Hindlimb muscle (tissue), 1 donor: ENCODE measurements around the gene IGF2BP1. TPM values are rescaled to one million over a fixed set of nuclear protein-coding genes. Genes with fewer than 3 reads are reported as not detected.
"Not testable (repeated sequence)": the region's sequence is repeated elsewhere in the genome, so short reads cannot be mapped to it uniquely, and the experiment has no call there.

Experiments
- DNase-seq: peaks from one replicate; pipeline ENCODE4 v3.0.0-alpha.2; 2013
- polyA plus RNA-seq: library from polyadenylated mRNA; unstranded; fragments of 120-200 nt; gene quantifications from one replicate; pipeline ENCODE4 v1.2.1, GENCODE V29; 2013; ENCODE audit not compliant: insufficient read length

Gene IGF2BP1
- polyA plus RNA-seq, 1 donor = 8.6 TPM

- DNase-seq = no peak
Measured at GRCh38 chr17:48995974-48996721, 1.0 kb upstream of the IGF2BP1 start.

- DNase-seq = no peak
Measured at GRCh38 chr17:48996722-48997102, 473 bp upstream of the IGF2BP1 start.

- DNase-seq = no peak
Measured at GRCh38 chr17:48997827-48998586, 822 bp downstream of the IGF2BP1 start.

- DNase-seq = no peak
Measured at GRCh38 chr17:48998587-48999440, 1.6 kb downstream of the IGF2BP1 start.

GRCh38 chr17:49000943-49001342, 3.8 kb downstream of the IGF2BP1 start:
- DNase-seq = no peak

- DNase-seq = no peak
Measured at GRCh38 chr17:49001671-49002070, 4.5 kb downstream of the IGF2BP1 start.

- no peak for DNase-seq
Measured at GRCh38 chr17:49002331-49002730, 5.1 kb downstream of the IGF2BP1 start.

- DNase-seq = no peak
Measured at GRCh38 chr17:49002766-49003165, 5.6 kb downstream of the IGF2BP1 start.

GRCh38 chr17:49003557-49004511, 6.6 kb downstream of the IGF2BP1 start:
- DNase-seq = peak; percentile 48

GRCh38 chr17:49005140-49005539, 8.0 kb downstream of the IGF2BP1 start:
- no peak for DNase-seq

GRCh38 chr17:49008908-49009307, 11.7 kb downstream of the IGF2BP1 start:
- not testable (repeated sequence) for DNase-seq

GRCh38 chr17:49012769-49013255, 15.6 kb downstream of the IGF2BP1 start:
- no peak for DNase-seq

- DNase-seq = peak; percentile 53
Measured at GRCh38 chr17:49013311-49014213, 16.4 kb downstream of the IGF2BP1 start.

GRCh38 chr17:49015179-49015923, 18.2 kb downstream of the IGF2BP1 start:
- DNase-seq = no peak

GRCh38 chr17:49015924-49016774, 19.0 kb downstream of the IGF2BP1 start:
- DNase-seq = no peak

GRCh38 chr17:49016775-49017463, 19.7 kb downstream of the IGF2BP1 start:
- no peak for DNase-seq

GRCh38 chr17:49018116-49018612, 21.0 kb downstream of the IGF2BP1 start:
- DNase-seq = no peak

- no peak for DNase-seq
Measured at GRCh38 chr17:49018748-49019147, 21.6 kb downstream of the IGF2BP1 start.
